GM19239 (cell line): ENCODE measurements around the gene TNFRSF1A.
A peak's percentile ranks its signal among the peaks of the same experiment; 100 is the strongest.

Experiments
- DNase-seq: peaks from one replicate; pipeline ENCODE4 v3.0.0; 2011; ENCODE audit warnings: low spot score; ENCODE audit not compliant: insufficient read length
- FAIRE-seq: peaks from 2 replicates; lab custom pipeline; 2011; peaks lifted over from hg19 to GRCh38; lab: Jason Lieb, UNC

TNFRSF1A gene

DNA sequence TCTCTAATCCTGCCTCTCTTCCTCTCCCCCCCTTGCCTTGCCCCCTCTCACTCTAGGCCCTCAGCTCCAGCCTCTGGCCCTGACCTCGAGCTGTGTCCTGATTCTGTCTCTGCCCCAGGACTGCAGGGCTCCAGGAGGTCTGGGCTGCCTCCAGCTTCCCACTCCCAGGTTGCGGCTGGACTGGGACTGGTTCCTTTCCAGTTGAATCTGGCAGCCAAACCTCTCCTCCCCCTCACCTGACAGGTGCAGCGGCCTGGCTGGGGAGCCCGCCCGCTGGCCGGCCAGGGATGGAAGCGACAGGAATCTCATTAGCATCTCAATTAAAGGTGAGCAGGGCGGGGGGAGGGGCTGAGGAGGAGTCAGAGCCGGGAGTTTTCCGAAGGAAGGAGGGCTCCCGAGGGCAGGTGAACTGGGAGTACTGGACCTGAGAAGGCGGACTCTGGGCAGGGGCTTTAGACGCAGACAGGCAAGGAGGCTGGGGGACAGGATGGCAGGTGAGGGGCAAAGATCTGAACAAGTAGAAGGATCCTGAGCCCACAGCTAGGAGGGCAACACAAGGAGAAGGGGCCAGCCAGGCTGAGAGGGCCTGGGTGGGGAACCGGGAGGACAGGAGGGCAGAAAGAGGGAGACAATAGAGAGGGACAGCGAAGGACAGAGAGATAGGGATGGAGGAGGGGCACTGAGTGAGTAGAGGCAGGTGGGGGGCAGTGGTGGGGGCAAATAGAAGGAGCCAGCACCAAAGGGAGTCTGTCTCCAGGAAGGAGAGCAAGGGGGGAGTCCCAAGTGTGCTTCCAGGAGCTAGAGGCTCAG lies 33.6 kb upstream of the TNFRSF1A start, which contains the start of gene SCNN1A:
TSS of gene SCNN1A (minus strand) at position 295 of the 810 bp plus-strand sequence. CDS start 780 bp downstream, outside the sequence.
- DNase-seq, result no peak
- FAIRE-seq, result no peak

DNA sequence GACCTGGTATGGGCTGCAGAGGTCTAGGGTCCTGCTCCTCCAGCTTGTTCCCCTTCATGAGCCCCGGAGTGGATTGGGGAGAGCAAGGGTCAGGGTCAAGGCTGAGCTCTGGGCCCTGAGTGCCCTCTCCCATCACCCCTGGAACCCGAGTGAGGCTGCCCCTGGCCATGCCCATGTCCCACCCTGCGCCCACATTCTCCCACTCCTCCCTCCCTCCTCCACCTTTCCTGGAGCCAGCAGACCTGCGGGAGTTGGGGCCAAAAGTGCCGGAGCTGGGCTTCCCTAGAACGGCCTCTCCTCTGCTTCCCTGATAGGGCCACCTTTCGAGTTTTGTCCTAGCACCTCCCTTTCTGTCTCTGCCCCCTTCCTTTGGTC lies 32.9 kb upstream of the TNFRSF1A start:
- FAIRE-seq (no peak), DNase-seq (no peak)

DNA sequence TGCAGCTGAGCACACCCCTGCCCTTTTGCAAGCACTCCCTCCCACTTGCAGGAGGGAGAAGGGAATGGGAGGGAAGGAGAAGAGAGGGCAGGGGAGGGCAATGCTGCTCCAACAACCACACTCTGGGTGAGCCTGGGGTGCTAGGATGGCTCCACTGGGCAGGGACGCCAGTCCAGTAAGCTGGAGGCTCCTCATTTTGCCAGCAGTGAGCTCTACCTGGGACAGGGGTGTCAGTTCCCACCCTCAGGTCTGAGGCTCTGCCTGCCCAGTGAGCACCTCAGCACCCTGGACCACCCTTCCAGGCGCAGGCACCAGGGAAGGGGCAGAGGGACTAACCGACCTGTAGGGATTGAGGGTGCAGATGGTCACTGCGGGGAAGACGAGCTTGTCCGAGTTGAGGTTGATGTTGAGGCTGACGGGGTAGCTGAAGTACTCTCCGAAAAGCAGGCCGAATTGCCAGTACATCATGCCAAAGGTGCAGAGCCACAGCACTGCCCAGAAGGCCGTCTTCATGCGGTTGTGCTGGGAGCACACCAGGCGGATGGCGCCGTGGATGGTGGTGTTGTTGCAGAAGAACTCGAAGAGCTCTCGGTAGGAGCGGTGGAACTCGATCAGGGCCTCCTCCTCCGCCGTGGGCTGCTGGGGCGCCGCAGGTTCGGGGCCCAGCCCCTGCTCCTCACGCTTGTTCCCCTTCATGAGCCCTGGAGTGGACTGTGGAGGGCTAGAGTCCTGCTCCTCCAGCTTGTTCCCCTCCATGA lies 32.3 kb upstream of the TNFRSF1A start:
- no peak for DNase-seq
- FAIRE-seq, result no peak

DNA sequence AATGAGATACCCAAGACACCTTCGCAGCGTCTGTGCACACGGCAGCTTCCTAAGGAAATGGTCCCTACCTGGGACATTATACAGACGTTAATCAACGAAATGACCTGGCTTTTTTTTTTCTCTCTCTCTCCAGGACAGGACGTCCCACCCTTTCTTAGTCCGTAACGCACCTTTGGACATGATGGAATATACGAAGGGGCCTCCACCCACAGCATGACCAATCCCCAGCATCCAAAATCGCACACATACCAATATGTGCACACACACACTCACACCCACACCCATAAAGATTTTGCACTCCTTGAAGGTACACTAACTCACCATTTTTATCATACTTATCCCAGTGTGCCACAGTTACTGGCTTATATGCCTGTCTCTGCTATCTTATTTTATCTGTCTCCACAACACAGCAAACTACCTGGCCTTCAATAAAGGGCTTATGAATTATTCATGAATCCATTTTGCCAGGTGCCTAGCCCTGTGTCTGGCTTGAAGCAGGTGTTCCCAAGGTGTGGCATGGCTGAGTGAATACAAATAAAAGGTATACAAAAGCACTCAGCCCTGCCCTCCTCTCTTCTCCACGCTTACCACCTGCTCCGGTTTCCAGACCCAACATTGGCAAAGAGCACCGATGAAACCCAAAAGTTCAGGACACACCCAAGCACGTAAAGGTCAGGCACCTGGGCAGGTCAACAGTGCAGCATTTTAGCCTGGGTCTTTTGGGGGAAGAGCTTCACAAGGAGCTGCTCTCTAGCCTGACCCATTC lies 31.3 kb upstream of the TNFRSF1A start:
- DNase-seq (no peak), FAIRE-seq (no peak)

DNA sequence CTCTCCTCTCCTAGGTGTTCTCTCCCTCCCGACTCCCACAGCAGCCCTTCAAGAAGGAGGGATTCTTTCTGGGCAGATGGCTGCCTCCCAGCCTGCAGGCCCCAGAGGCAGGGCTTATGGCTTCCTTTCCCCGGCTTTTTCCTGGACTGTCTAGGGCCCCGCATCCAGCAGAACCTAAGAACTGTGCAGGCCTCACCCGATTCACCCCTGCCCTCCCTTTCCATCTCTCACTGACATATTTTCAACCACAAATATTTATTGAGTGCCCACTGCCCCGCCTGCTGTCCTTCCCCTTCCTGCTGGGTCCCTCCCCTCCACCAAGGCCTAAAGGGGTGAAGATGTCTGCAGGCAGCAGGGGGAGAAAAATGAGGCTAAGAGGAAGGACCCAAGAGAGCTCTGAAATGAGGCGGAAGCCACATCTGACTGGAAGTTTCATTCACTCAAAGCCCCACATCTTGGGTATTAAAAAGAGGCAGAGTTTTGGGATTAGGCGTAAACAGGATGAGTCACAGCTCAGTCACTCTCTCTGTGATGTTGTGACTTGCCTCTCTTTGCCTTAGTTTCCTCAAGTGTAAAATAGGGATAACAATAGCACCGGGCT lies 30.6 kb upstream of the TNFRSF1A start:
- FAIRE-seq, result no peak
- DNase-seq, result no peak

DNA sequence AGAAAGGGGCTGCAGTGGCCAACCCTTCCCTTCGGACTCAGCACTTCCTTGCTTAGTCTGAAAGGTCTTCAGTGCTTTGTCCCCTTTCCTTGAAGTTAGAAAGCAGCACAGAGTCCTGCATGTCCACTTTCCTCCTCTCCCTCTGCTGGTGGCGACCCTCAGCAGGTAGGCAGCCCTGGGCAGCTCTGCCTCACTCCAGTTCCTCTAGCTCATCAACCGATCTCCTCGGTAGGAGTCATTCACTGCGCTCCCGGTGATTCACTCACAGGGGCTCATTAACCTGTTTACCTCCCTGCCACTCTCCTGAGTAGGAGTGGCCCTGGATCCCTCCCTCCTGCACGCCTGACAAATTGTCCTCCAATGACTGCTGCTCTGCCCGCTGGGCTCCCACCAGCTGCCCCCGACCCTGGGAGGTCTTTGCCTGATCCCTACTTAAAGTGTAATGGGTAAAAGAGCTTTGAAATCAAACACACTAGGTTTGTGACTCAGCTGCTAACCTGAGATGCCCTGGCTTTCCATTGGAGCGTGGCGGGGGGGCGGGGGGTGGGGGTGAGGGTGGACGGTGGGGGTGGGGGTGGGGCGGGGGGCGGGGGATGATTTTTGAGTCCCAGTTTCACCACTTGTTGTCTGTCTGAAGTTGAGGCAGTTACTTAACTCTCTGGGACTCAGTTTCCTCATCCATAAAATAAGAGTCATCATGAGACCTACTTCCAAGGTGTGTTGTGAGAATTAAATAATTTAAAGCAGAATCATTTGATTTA lies 29.3 kb upstream of the TNFRSF1A start:
- DNase-seq, result no peak
- FAIRE-seq, result no peak

DNA sequence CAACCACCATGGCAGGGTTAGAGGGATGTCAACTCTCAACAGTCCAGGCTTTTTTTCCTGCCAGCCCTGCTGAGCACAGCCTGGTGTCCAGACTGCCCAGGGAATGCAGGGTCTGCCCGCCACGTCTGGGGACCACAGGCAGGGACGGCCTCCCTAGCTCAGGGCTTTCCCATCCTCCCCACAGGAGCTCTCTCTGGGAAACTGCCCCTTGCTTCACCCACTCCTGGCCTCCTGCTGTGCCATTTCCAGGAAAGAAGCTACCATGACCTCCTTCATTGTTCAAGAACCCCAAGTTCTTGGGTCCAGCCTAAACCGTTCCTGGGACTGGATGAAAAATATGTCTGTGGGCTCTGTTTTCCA lies 28.7 kb upstream of the TNFRSF1A start:
- FAIRE-seq (no peak), DNase-seq (no peak)

DNA sequence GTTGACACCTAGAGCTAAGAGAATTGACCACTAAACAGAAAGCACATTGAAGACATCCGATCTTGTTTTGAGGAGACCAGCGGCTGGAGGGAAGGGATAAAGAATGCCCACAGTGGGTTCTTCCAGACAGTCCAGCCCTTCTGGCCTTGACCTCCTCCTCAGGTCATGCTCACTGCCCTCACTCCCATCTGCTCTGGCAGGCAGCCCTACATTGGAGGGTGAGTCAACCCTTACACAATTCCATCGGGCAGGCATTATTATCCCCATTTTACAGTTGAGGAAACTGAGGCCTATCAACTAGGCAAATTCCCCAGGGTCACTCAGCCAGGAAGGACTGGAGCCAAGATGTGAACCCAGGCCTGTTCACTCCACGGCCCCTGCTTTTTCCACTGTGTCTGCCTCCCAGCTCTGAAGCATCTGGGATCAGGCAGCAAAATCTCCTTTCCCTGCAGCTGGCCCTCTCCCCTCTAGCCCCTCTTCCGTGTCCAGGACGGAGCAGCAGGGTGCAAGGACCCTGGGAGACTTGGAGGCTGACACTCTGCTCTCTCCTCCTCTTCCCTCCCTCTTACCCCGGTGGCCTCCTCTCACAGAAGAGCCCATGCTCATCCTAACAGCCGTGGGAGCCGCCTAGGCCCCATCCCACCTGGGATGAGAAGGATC lies 28.2 kb upstream of the TNFRSF1A start:
- FAIRE-seq, result no peak
- DNase-seq, result no peak

DNA sequence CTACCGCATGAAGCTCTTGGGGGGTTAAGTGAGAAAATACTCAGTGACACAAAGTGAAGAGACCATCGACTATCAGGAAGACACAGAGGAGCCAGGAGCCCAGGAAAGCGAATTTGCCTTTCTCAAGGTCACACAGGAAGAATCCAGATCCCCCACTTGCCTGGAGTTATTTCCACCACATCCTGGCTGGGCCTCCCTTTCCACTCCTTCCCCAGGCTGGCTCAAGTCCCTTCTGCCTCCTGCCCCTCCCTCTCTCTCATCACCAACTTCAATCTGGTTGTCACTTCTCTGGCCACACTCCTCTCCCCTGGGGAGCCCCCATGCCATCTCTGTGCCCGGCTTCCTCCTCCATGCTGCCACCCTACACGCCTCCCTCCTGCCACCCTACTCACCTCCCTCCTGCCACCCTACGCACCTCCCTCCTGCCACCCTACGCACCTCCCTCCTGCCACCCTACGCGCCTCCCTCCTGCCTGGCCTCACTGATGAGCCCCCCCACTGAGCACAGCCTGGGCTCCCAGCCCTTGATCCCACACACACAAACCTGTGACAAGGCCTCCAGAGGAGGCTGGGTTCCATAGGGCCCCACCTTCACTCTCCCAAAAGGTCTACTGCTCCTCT lies 27.1 kb upstream of the TNFRSF1A start:
- no peak for FAIRE-seq
- no peak for DNase-seq

DNA sequence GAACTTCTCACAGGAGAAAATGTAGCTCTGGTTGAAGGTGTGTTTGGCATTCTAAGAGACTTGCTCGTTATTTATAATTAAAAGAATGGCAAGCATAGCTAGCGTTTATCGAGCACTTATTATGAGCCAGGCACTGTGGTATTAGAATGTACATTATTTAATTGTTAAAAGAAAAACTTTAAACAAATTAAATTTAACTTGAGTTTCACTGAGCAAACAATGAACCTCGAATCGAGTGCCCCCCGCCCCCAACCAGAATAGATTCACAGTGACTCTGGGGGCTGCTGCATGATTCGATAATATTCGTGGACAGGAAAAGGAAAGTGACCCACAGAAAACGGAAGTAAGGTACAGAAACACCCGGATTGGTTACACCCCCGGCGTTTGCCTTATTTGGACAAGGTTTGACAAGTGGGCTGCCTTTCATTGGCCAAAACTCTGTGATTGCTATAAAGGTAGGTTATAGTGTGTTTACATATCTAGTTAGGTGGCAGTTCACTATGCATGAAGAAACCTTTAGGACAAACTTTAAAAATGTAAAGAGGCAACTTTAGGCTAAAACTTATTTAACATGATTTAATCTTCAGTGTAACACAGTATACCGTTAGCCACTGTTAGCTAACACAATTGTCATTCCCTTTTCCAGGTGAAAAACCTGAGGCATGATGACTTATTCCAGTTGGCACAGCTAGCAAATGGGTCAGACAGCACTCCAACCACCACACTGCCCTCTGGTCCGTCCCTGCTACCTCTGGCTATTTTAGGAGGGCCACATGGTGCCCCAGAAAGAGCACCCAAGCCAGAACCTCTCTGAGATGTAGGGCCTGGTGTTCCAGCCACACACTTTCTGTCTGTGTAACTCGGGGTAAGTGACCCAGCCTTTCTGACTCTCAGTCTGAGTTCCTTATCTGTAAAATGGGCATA lies 26.4 kb upstream of the TNFRSF1A start:
- peak; percentile 40 for FAIRE-seq
- DNase-seq, result peak; percentile 43

DNA sequence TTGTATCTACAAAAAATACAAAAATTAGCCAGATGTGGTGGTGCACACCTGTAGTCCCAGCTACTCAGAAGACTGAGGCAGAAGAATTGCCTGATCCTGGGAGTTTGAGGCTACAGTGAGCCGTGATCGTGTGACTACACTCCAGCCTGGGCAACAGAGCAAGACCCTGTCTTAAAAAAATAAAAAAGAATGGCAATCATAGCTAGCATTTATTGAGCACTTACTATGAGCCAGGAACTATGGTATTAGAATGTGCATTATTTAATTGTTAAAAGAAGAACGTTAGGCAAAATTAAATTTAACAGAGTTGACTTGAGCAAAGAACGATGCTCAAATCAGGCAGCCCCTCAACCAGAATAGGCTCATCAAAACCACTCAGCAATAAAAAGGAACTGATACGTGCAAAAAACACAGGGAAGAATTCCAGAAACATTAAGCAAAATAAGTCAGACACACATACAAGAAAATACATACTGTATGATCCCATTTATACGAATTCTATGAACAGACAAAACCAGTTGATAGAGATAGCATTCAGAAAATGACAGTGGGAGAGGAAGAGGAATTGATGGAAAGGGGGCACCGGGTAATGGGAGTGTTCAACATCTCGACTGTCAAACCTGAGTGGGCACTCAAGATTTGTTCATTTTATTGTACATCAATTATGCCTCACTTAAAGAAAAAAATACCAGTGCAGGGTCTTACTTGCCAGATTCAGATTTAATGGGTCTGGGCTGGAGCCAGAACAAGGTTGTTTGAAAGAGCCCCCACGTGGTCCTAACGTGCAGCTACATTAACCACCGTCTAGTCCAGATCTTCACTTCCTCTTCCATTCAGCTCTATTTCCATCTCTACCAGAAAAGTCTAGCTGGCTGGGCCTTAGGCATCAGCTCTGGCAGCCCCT lies 25.4 kb upstream of the TNFRSF1A start:
- peak; percentile 91 for FAIRE-seq
- peak; percentile 80 for DNase-seq

DNA sequence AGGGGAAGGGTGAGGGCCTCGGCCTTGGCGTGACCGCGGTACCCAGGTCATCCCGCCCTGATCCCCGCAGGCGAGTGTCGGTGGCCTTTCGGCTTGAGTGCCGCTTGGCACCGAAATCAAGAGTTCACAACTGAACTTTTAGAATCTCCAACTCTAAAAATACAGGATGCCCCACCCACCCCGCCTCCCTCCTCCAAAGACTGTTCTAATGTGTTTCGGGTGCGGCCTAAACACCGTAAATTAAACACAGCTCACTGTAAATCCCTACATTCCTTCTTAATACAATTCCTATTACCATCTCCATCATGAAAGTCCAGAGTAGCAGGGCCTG lies 22.1 kb upstream of the TNFRSF1A start:
- DNase-seq, result no peak
- FAIRE-seq, result no peak

DNA sequence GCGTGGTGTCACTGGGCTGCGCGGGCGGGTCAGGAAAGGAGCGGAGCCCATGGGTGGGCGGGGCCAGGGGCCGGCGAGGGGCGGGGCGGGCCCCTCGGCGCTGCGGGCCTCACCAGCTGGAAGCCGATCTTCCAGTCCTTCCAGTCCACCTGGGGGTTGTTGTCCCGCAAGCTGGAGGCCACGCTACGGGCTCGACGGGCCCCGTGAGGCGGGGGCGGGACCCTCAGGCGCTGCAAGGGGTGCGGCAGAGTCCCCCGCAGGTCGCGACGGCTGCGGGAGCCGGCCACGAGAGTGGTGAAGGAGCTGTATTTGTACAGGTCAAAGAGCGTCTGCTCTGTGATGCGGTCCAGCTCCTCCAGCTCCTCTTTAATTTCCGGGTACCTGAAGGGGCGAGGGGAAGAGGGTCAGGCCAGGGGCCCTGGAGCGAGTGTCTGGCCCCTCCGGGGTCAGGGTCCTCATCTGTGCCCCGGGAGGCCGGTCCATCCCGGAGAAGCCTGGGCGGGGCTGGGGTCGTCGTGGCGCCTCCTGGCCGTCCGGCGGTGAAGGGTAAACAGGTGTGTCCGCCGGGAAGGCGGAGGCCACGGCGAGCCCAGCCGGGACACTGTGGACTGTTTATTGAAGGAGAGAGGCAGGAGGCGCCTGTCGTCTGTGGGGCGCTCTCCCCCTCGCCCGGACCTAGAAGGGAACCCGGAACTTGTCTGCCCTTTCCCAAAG lies 21.6 kb upstream of the TNFRSF1A start:
- FAIRE-seq (peak; percentile 23), DNase-seq (peak; percentile 81)

DNA sequence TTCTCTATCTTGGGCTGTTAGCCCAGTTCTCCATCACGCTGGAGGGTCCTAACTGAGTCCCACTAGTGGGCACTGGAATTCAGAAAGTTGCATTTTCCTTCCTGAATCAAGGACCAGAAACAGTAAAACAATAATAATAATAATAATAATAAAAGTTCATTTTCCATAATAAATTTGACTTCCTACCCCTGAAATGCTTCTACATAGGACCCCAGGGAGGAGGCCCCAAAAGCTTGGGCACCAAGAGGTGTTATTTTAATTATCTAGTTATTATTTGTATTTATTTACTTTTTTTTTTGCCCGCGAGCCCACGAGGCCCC lies 21.1 kb upstream of the TNFRSF1A start:
- no peak for DNase-seq
- FAIRE-seq, result no peak

DNA sequence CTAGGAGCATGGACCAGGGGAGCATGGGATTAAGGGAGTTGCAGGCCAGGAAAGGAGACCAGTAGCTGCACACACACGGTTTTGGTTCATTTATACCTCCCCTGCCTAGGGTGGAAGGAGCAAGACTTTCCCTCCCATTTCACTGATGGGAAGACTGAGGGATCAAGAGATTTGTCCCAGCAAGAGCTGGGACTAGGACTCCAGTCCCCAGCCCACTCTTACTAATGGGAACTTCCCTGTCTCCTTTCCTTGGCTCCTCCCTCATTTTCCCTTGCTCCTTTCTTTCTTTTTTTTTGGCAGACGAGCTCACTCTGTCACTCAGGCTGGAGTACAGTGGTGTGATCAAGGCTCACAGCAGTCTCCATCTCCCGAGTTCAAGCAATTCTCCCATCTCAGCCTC lies 20.5 kb upstream of the TNFRSF1A start:
- DNase-seq (no peak), FAIRE-seq (no peak)

DNA sequence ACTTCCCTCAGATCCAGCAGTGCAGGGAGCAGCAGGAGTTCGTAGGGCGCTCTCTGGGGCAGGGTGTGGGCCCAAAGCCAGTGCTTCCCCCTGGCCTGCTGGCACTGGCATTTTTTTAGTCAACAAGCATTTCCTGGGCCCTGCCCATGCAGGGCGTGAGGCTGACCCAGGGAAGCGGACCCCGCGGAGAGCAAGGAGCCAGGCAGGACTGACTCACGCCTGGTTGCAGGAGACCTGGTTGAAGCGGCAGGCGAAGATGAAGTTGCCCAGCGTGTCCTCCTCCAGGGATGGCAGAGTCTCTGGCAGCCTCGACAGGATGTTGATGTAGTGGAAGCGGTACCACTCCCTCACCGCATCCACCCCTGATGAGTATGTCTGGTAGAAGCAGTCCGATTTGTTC lies 20.0 kb upstream of the TNFRSF1A start:
- FAIRE-seq (no peak), DNase-seq (no peak)
